ENCODE measurements around the gene TMC5. TPM values are rescaled to one million over a fixed set of nuclear protein-coding genes. Genes with fewer than 3 reads are reported as not detected.

The TMC5 gene
- total and polyA plus RNA-seq, 2 of the 13 experiments (the other 11 are each of a cell fraction or from before 2014, with no cell fraction given), result 0.09 to 0.41 TPM

- no peak for TF ChIP-seq NONO (IDR thresholded peaks at IDR 0.05)
- TF ChIP-seq NONO (CRISPR knock-in tag; conservative IDR thresholded peaks at IDR 0.05), result peak; percentile 92
- TF ChIP-seq ZKSCAN5 (CRISPR knock-in tag; IDR thresholded peaks at IDR 0.05), result 0 out of 2 replicates have a peak, but pooled peaks have one; percentile 7
- no peak for TF ChIP-seq ZNF3 (CRISPR knock-in tag; IDR thresholded peaks at IDR 0.05)
- peak; percentile 53; the same call in 1 of the 2 replicates for TF ChIP-seq CBFB (CRISPR knock-in tag; IDR thresholded peaks at IDR 0.05)
- TF ChIP-seq EP300 (IDR thresholded peaks at IDR 0.05; ENCODE audit: low read depth in 2 of 2, low read length in 2 of 2), result no peak
- TF ChIP-seq EP300 (CRISPR knock-in tag; IDR thresholded peaks at IDR 0.05; ENCODE audit: borderline replicate concordance), result peak; percentile 49; the same call in 1 of the 2 replicates
- TF ChIP-seq ZNF512 (CRISPR knock-in tag; IDR thresholded peaks at IDR 0.05), result no peak
- TF ChIP-seq HOXA5 (CRISPR knock-in tag; IDR thresholded peaks at IDR 0.05), result no peak
- TF ChIP-seq ZNF543 (CRISPR knock-in tag; IDR thresholded peaks at IDR 0.05), result peak; percentile 88; the same call in 1 of the 2 replicates
- TF ChIP-seq RFX1 (IDR thresholded peaks at IDR 0.05), result peak; percentile 94
- TF ChIP-seq ZSCAN21 (CRISPR knock-in tag; IDR thresholded peaks at IDR 0.05; ENCODE audit: borderline replicate concordance), result 0 out of 2 replicates have a peak, but pooled peaks have one; percentile 83
- no peak; the same call in 1 of the 2 replicates for TF ChIP-seq ATF6 (CRISPR knock-in tag; conservative IDR thresholded peaks at IDR 0.05)
- TF ChIP-seq RXRA (CRISPR knock-in tag; IDR thresholded peaks at IDR 0.05), result peak; percentile 63; the same call in 1 of the 2 replicates
- no peak for TF ChIP-seq ZNF562 (CRISPR knock-in tag; IDR thresholded peaks at IDR 0.05; ENCODE audit: borderline replicate concordance)
Measured at GRCh38 chr16:19523559-19524355, 106.1 kb downstream of the TMC5 start, which contains the start of gene CCP110 (continued).
